Endothelial cell of umbilical vein (primary cell): Measurements from ENCODE around the gene STARD13. TPM values are rescaled to one million over a fixed set of nuclear protein-coding genes. Genes with fewer than 3 reads are reported as not detected.

Source experiments
- BruUV-seq: library from RNA; stranded (reverse); fragments of 400-500 nt; replicated peaks from 2 replicates; lab custom pipeline; 2021; lab: Mats Ljungman, UMichigan
- CTCF ChIA-PET: fragments of 300-600, 350-600 bp; sonication (Branson Sonifier 250); formaldehyde crosslinking; loops from one replicate; lab custom pipeline; 2021; ENCODE audit warnings: antibody characterized with exemption, inconsistent platforms; lab: Charles Lee
- POLR2A ChIA-PET: fragments of 300-600, 350-600 bp; sonication (Branson Sonifier 250); formaldehyde crosslinking; loops from one replicate; lab custom pipeline; 2021; ENCODE audit warnings: antibody characterized with exemption, inconsistent platforms; lab: Charles Lee
- DNase-seq: peaks from one replicate; pipeline ENCODE4 v3.0.0-alpha.2; 2011; ENCODE audit warnings: low read depth, low spot score
- FAIRE-seq: peaks from 2 replicates; lab custom pipeline; 2011; peaks lifted over from hg19 to GRCh38; lab: Jason Lieb, UNC
- H2AFZ ChIP-seq: 2 replicates; pipeline ENCODE4 v1.6.0; 2012; ENCODE audit warnings: low read depth, low read length, control low read depth, inconsistent platforms
- H3K27ac ChIP-seq: 2 replicates; pipeline ENCODE4 v1.5.1; 2011; ENCODE audit warnings: low read depth, mild to moderate bottlenecking, control low read depth, low read length, moderate library complexity; ENCODE audit not compliant: insufficient read depth
- H3K27me3 ChIP-seq, 2 experiments: 2 replicates each; pipeline versions ENCODE4 v1.6.0 to v1.6.1; 2011; ENCODE audit warnings: low read length in 2 of 2, mixed read lengths in 1 of 2; ENCODE audit not compliant: control insufficient read depth in 2 of 2, insufficient read depth in 2 of 2
- H3K36me3 ChIP-seq, 2 experiments: 2 replicates in 1 of 2; 3 replicates in 1 of 2; pipeline ENCODE4 v1.5.1; 2011; ENCODE audit warnings: low read length in 2 of 2, mild to moderate bottlenecking in 1 of 2, moderate library complexity in 1 of 2; ENCODE audit not compliant: control insufficient read depth in 2 of 2, insufficient read depth in 2 of 2; ENCODE audit errors: extremely low read depth in 1 of 2
- H3K4me1 ChIP-seq: 3 replicates; pipeline ENCODE4 v1.5.1; 2011; ENCODE audit warnings: mild to moderate bottlenecking, low read length; ENCODE audit not compliant: control insufficient read depth, insufficient read depth; ENCODE audit errors: extremely low read depth
- H3K4me2 ChIP-seq: 2 replicates; pipeline ENCODE4 v1.6.1; 2011; ENCODE audit warnings: low read length, control low read depth, mixed read lengths; ENCODE audit not compliant: insufficient read depth
- H3K4me3 ChIP-seq, 3 experiments: fragments of 200-600 bp in 1 of 3; sonication (generic), shearing (Covaris generic) in 1 of 3; replicated peaks in 1 of 3; 2 replicates each; pipeline ENCODE4 v1.5.1; 2011 to 2016; ENCODE audit warnings: control low read depth in 3 of 3, low read length in 3 of 3, mild to moderate bottlenecking in 2 of 3, inconsistent platforms in 1 of 3, low read depth in 1 of 3, moderate library complexity in 1 of 3; ENCODE audit not compliant: insufficient read depth in 1 of 3
- H3K79me2 ChIP-seq: 2 replicates; pipeline ENCODE4 v1.6.0; 2012; ENCODE audit warnings: low read length, inconsistent platforms; ENCODE audit not compliant: control insufficient read depth, insufficient read depth
- H3K9ac ChIP-seq: replicated peaks from 2 replicates; pipeline ENCODE3; 2011; ENCODE audit warnings: low read length, control low read depth; ENCODE audit not compliant: insufficient read depth; ENCODE audit errors: extremely low read depth
- H3K9me1 ChIP-seq: replicated peaks from 3 replicates; pipeline ENCODE4 v1.6.0; 2011; ENCODE audit warnings: mild to moderate bottlenecking, low read length; ENCODE audit not compliant: control insufficient read depth, insufficient read depth; ENCODE audit errors: extremely low read depth
- H3K9me3 ChIP-seq: replicated peaks from 2 replicates; pipeline ENCODE4 v1.5.1; 2012; ENCODE audit warnings: low read length, inconsistent platforms; ENCODE audit not compliant: control insufficient read depth, insufficient read depth
- H4K20me1 ChIP-seq: replicated peaks from 2 replicates; pipeline ENCODE3; 2011; ENCODE audit warnings: mild to moderate bottlenecking, low read length; ENCODE audit not compliant: control insufficient read depth, insufficient read depth; ENCODE audit errors: extremely low read depth
- EZH2 ChIP-seq: IDR thresholded peaks from 2 replicates; pipeline ENCODE4 v1.6.1; 2012; ENCODE audit warnings: borderline replicate concordance, low read depth, mild to moderate bottlenecking, moderate library complexity, low read length, inconsistent platforms; ENCODE audit not compliant: severe bottlenecking
- FOS ChIP-seq: IDR thresholded peaks from 2 replicates; pipeline ENCODE4 v1.6.1; 2011; ENCODE audit warnings: mild to moderate bottlenecking, low read length, moderate library complexity, borderline replicate concordance; ENCODE audit not compliant: insufficient read depth
- GATA2 ChIP-seq: IDR thresholded peaks from 2 replicates; pipeline ENCODE4 v1.7.0; 2011; ENCODE audit warnings: low read depth, mild to moderate bottlenecking, moderate library complexity, mixed read lengths, low read length; ENCODE audit not compliant: insufficient read length, insufficient read depth
- JUN ChIP-seq: IDR thresholded peaks from 2 replicates; pipeline ENCODE4 v1.6.1; 2011; ENCODE audit warnings: borderline replicate concordance, low read depth; ENCODE audit not compliant: insufficient read length, insufficient read depth
- MAX ChIP-seq: IDR thresholded peaks from 2 replicates; pipeline ENCODE4 v1.6.1; 2011; ENCODE audit not compliant: insufficient read depth, insufficient read length
- POLR2A ChIP-seq: IDR thresholded peaks from 2 replicates; pipeline ENCODE4 v1.6.1; 2012; ENCODE audit warnings: low read depth, mild to moderate bottlenecking, control low read depth, low read length
- POLR2AphosphoS5 ChIP-seq: IDR thresholded peaks from 2 replicates; pipeline ENCODE4 v1.6.1; 2012; ENCODE audit warnings: low read depth, mild to moderate bottlenecking, control low read depth, low read length, moderate library complexity; ENCODE audit not compliant: insufficient read depth
- dilution Hi-C: fragments of 300-500 bp; cut with MboI; formaldehyde crosslinking; loops from one replicate; pipeline ENCODE4 v1.15.0; 2019; ENCODE audit warnings: low sequenced_read_pairs; ENCODE audit not compliant: extremely low pct_ligation_motif_present
- intact Hi-C: fragments of 100-400 bp; cut with micrococcal nuclease; formaldehyde crosslinking; loops from one replicate; pipeline ENCODE4 v1.10.0; 2022
- polyA plus RNA-seq, 4 experiments: library from polyadenylated mRNA; depleted of rRNA in 3 of 4; stranded (reverse) in 3 of 4; unstranded in 1 of 4; fragments of >200 nt; gene quantifications; 2 replicates each; pipeline versions ENCODE4 v1.2.1 to v1.2.3, GENCODE V29; 2011 to 2012; ENCODE audit warnings: missing spikeins in 1 of 4
- total RNA-seq: library from RNA; stranded (reverse); gene quantifications from 2 replicates; pipeline ENCODE4 v1.2.3, GENCODE V29; 2021
- TF ChIP-seq, protein P1 (sequence below), 2 donors: IDR thresholded peaks; 1 replicate in 1 of 2; 2 replicates in 1 of 2; pipeline ENCODE4 v1.5.1; 2011; ENCODE audit warnings: low read length in 2 of 2, mild to moderate bottlenecking in 2 of 2, moderate library complexity in 2 of 2, control low read depth in 1 of 2, inconsistent platforms in 1 of 2, low read depth in 1 of 2; ENCODE audit not compliant: insufficient read depth in 1 of 2; ENCODE audit errors: extremely low read depth in 1 of 2

The STARD13 gene
- total and polyA plus RNA-seq, 2 donors (not counting 3 experiments of a cell fraction or from before 2014, with no cell fraction given) = 11.0 to 47.7 TPM

DNA sequence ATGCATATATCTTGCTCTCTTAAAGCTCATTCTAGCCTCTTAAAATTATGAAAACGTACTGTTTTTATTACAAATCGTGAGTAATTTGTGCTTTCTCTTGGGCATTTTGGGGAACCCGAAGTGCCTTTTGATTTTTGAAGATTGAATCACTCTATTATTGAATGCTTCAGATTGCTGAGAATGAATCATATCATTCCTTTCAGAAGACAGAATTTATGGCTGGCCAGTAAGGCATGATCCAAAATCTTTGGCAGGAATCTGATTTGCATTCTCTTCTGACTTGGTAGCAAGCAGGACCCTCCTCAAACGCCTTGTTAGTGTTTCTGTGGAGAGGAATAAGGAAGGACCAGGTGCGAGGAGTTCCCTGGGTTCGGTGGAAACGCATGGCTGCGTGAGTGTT lies 49.5 kb downstream of the STARD13 start:
- no peak overlapping the region for H2AFZ ChIP-seq
- FAIRE-seq = peak; percentile 84
- peaks cover 70% of the 10 kb centered on the region for H3K79me2 ChIP-seq
- H3K4me1 ChIP-seq = peaks cover 28% of the 10 kb centered on the region
- no peak overlapping the region for H3K4me3 ChIP-seq
- dilution Hi-C loops = no loop called here
- no peaks in the 10 kb centered on the region for H3K9me3 ChIP-seq
- H3K9me1 ChIP-seq = no peaks in the 10 kb centered on the region
- peaks cover 0 to 2% of the 10 kb centered on the region in 2 experiments for H3K36me3 ChIP-seq
- peak overlapping the region; percentile 34 for H3K4me2 ChIP-seq
- DNase-seq = peak; percentile 59
- peak; percentile 79 for TF ChIP-seq FOS
- TF ChIP-seq POLR2AphosphoS5 = peak; percentile 14
- no peak for TF ChIP-seq EZH2
- peak; percentile 47 for TF ChIP-seq GATA2
- TF ChIP-seq, protein P1, sequence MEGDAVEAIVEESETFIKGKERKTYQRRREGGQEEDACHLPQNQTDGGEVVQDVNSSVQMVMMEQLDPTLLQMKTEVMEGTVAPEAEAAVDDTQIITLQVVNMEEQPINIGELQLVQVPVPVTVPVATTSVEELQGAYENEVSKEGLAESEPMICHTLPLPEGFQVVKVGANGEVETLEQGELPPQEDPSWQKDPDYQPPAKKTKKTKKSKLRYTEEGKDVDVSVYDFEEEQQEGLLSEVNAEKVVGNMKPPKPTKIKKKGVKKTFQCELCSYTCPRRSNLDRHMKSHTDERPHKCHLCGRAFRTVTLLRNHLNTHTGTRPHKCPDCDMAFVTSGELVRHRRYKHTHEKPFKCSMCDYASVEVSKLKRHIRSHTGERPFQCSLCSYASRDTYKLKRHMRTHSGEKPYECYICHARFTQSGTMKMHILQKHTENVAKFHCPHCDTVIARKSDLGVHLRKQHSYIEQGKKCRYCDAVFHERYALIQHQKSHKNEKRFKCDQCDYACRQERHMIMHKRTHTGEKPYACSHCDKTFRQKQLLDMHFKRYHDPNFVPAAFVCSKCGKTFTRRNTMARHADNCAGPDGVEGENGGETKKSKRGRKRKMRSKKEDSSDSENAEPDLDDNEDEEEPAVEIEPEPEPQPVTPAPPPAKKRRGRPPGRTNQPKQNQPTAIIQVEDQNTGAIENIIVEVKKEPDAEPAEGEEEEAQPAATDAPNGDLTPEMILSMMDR (IDR thresholded peaks at IDR 0.05; ENCODE audit: extremely low read depth in 1 of 2, insufficient read depth in 1 of 2, low read depth in 1 of 2, low read length in 2 of 2) = no peak
- TF ChIP-seq POLR2A = no peak
- peak; percentile 61 for TF ChIP-seq JUN
- TF ChIP-seq MAX = no peak
- H4K20me1 ChIP-seq = no peaks in the 10 kb centered on the region
- peak overlapping the region; percentile 46 for H3K9ac ChIP-seq
- CTCF ChIA-PET = interaction anchor here (0.9 to 1.3 kb wide), 3 partner anchors 7 to 307 kb away, joined by 3 to 5 read pairs (median 3); no protein-coding TSS in a partner anchor
- intact Hi-C loops = loop anchor here (1.0 kb wide), 1 partner anchor 13 kb away; no protein-coding TSS in a partner anchor
- POLR2A ChIA-PET = interaction anchor here (1.3 kb wide), 1 partner anchor 259 kb away, joined by 3 read pairs; no protein-coding TSS in a partner anchor
- H3K27ac ChIP-seq = peak overlapping the region; percentile 73
- BruUV-seq = no TSS peak
- no peaks in the 10 kb centered on the region for H3K27me3 ChIP-seq
